Measurements from ENCODE around the gene FXYD3.

GRCh38 chr19:35155441-35155840, 39.8 kb downstream of the FXYD3 start:
- no peak for TF ChIP-seq CTCF (conservative IDR thresholded peaks at IDR 0.05 in 1 of 2, IDR thresholded peaks at IDR 0.05 in 1 of 2; ENCODE audit: low read depth in 1 of 2, low read length in 2 of 2)
- TF ChIP-seq EZH2 (IDR thresholded peaks at IDR 0.05; ENCODE audit: low read length, missing control alignments) = no peak
